CD4-positive, alpha-beta T cell (primary cell): Measurements from ENCODE around the gene ELMO1. TPM values are rescaled to one million over a fixed set of nuclear protein-coding genes. Genes with fewer than 3 reads are reported as not detected.

Experiments used
- ATAC-seq: fragments of 200-7000 bp; cut with Tn5 transposase; one replicate; pipeline ENCODE4 v1.10.0; 2022; ENCODE audit warnings: mild to moderate bottlenecking; ENCODE audit not compliant: poor library complexity
- CTCF ChIA-PET: fragments of 350-600 bp; sonication (Branson Sonifier 250); formaldehyde crosslinking; loops from one replicate; lab custom pipeline; 2021; ENCODE audit warnings: antibody characterized with exemption, inconsistent platforms; lab: Charles Lee
- POLR2A ChIA-PET: fragments of 350-600 bp; sonication (Branson Sonifier 250); formaldehyde crosslinking; loops from one replicate; lab custom pipeline; 2021; ENCODE audit warnings: antibody characterized with exemption, inconsistent platforms; lab: Charles Lee
- DNase-seq, 14 experiments: peaks; one replicate each; pipeline ENCODE4 v3.0.0-alpha.2; 2013 to 2020; ENCODE audit warnings: mixed read lengths in 2 of 14
- H3K27ac ChIP-seq, 2 donors: one replicate each; pipeline versions ENCODE4 v1.5.1 to v1.7.0; 2013; ENCODE audit warnings: low read length in 2 of 2, low read depth in 1 of 2, mild to moderate bottlenecking in 1 of 2
- H3K27me3 ChIP-seq, 2 experiments: 1 replicate in 1 of 2; 2 replicates in 1 of 2; pipeline versions ENCODE4 v1.6.1 to v1.7.0; 2013; ENCODE audit warnings: low read length in 2 of 2, control low read depth in 1 of 2, mild to moderate bottlenecking in 1 of 2, moderate library complexity in 1 of 2; ENCODE audit not compliant: insufficient read depth in 2 of 2, control insufficient read depth in 1 of 2
- H3K36me3 ChIP-seq: one replicate; pipeline ENCODE4 v1.6.1; 2013; ENCODE audit warnings: low read length, control low read depth; ENCODE audit not compliant: insufficient read depth
- H3K4me1 ChIP-seq: one replicate; pipeline ENCODE4 v1.6.1; 2013; ENCODE audit warnings: low read length, control low read depth; ENCODE audit not compliant: insufficient read depth
- H3K4me3 ChIP-seq: one replicate; pipeline ENCODE4 v1.5.1; 2013; ENCODE audit warnings: mild to moderate bottlenecking, low read length, moderate library complexity
- H3K9me3 ChIP-seq, 2 experiments: 1 replicate in 1 of 2; 2 replicates in 1 of 2; pipeline versions ENCODE4 v1.6.1 to v1.7.0; 2013; ENCODE audit warnings: low read length in 2 of 2, mild to moderate bottlenecking in 2 of 2, control low read depth in 1 of 2, moderate library complexity in 1 of 2; ENCODE audit not compliant: control insufficient read depth in 1 of 2, insufficient read depth in 1 of 2
- H3K27ac Mint-ChIP-seq: one replicate; pipeline ENCODE4 v1.8.0; 2020; ENCODE audit warnings: mixed read lengths
- H3K27me3 Mint-ChIP-seq: one replicate; pipeline ENCODE4 v1.8.0; 2021; ENCODE audit warnings: mixed read lengths
- H3K36me3 Mint-ChIP-seq: one replicate; pipeline ENCODE4 v1.8.0; 2021; ENCODE audit warnings: low read depth, mixed read lengths
- H3K4me1 Mint-ChIP-seq: one replicate; pipeline ENCODE4 v1.8.0; 2021; ENCODE audit warnings: low read depth, mixed read lengths
- H3K4me3 Mint-ChIP-seq: one replicate; pipeline ENCODE4 v1.8.0; 2020; ENCODE audit warnings: mild to moderate bottlenecking, mixed read lengths
- H3K9me3 Mint-ChIP-seq: one replicate; pipeline ENCODE4 v1.8.0; 2020; ENCODE audit warnings: mixed read lengths
- intact Hi-C, 2 experiments: fragments of 100-400 bp; cut with DNase I in 1 of 2; cut with micrococcal nuclease in 1 of 2; formaldehyde crosslinking; loops; one replicate each; pipeline versions ENCODE4 v1.15.1 to v1.9.0; 2023 to 2025; cut with DNase I, micrococcal nuclease
- total RNA-seq, 174 experiments: library from RNA in 2 of 174; stranded (reverse) in 2 of 174; gene quantifications; one replicate each; pipeline ENCODE4 v1.2.3 and lab custom pipeline; 2021 to 2026
- TF ChIP-seq, protein P1 (sequence below): fragments of 200-600 bp; IDR thresholded peaks from one replicate; pipeline ENCODE4 v1.8.0; 2022; ENCODE audit warnings: antibody characterized with exemption, mild to moderate bottlenecking

The ELMO1 gene
- total RNA-seq, 2 experiments from 2014 or later = 117 to 120 TPM

DNA sequence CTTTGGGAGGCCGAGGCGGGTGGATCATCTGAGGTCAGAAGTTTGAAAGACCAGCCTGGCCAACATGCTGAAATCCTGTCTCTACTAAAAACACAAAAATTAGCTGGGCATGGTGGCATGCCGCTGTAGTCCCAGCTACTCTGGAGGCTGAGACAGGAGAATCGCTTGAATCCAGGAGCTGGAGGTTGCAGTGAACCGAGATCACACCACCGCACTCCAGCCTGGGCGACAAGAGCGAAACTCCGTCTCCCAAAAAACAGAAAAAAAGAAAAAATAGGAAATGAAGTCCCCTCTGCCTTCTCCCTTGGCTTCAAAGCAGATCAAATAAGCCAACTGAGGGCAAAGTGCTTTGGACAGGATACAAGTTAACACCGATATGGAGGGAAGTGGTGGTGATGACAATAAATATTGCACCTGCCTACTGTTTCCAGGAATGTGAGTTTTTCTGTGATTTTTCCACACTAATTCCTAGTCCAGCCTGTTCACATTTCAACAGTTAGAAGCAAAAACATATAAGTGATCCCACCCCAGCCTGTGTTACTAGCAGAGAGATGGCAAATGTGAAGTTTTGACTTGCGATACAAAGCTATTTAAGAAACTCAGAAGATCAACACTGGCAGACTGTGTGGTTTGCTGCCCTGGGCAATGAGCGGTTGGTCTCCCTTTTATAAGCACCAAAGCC is 433.2 kb downstream of the ELMO1 start:
- H3K27me3 ChIP-seq = no peaks in the 10 kb centered on the region
- no peaks in the 10 kb centered on the region for H3K27me3 Mint-ChIP-seq
- intact Hi-C loops = no loop called here
- H3K9me3 Mint-ChIP-seq = peaks cover 3% of the 10 kb centered on the region
- H3K4me1 ChIP-seq = no peaks in the 10 kb centered on the region
- H3K27ac ChIP-seq = no peak overlapping the region
- DNase-seq (no peak), ATAC-seq (no peak)
- H3K4me1 Mint-ChIP-seq = peaks cover 12% of the 10 kb centered on the region
- H3K36me3 Mint-ChIP-seq = peaks cover 85% of the 10 kb centered on the region
- H3K4me3 ChIP-seq = no peak overlapping the region
- peaks cover 0 to 4% of the 10 kb centered on the region in 2 experiments for H3K9me3 ChIP-seq
- ChIA-PET POLR2A (interaction anchor here (1.0 kb wide), 1 partner anchor 14 kb away, joined by 4 read pairs; no protein-coding TSS in a partner anchor), CTCF (no interaction called here)
- no peak overlapping the region for H3K4me3 Mint-ChIP-seq
- TF ChIP-seq, protein P1, sequence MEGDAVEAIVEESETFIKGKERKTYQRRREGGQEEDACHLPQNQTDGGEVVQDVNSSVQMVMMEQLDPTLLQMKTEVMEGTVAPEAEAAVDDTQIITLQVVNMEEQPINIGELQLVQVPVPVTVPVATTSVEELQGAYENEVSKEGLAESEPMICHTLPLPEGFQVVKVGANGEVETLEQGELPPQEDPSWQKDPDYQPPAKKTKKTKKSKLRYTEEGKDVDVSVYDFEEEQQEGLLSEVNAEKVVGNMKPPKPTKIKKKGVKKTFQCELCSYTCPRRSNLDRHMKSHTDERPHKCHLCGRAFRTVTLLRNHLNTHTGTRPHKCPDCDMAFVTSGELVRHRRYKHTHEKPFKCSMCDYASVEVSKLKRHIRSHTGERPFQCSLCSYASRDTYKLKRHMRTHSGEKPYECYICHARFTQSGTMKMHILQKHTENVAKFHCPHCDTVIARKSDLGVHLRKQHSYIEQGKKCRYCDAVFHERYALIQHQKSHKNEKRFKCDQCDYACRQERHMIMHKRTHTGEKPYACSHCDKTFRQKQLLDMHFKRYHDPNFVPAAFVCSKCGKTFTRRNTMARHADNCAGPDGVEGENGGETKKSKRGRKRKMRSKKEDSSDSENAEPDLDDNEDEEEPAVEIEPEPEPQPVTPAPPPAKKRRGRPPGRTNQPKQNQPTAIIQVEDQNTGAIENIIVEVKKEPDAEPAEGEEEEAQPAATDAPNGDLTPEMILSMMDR = no peak
- no peak overlapping the region for H3K27ac Mint-ChIP-seq
- H3K36me3 ChIP-seq = peaks cover 42% of the 10 kb centered on the region

DNA sequence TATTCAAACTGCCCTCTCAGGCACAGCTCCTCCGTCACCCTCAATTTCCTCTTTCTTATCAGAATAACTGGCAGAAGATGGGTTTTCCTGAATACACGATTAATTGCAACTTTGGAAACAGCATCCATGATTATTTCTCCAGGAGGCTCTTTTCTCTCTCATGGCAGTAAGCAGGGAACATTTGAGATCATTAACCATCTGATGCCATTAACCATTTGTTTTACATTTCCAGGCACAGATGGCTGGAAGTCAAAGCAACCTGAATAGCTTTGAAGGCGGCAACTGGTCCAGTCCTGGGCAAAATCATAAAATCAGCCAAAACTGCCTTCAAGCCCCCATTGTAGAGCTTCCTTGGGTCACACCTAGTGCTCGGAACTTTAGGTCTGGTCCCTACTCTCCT is 434.9 kb downstream of the ELMO1 start:
- H3K27ac ChIP-seq = no peak overlapping the region
- CTCF ChIA-PET = no interaction called here
- H3K4me3 ChIP-seq = no peak overlapping the region
- POLR2A ChIA-PET = no interaction called here
- ATAC-seq = no peak
- intact Hi-C loops = no loop called here
- TF ChIP-seq, protein P1 = no peak
- Mint-ChIP-seq H3K27me3 (no peaks in the 10 kb centered on the region), H3K36me3 (peaks cover 88% of the 10 kb centered on the region), H3K9me3 (no peaks in the 10 kb centered on the region), H3K4me3 (no peak overlapping the region), H3K4me1 (peaks cover 12% of the 10 kb centered on the region), H3K27ac (no peak overlapping the region)
- peaks cover 41% of the 10 kb centered on the region for H3K36me3 ChIP-seq
- no peak for DNase-seq
- no peaks in the 10 kb centered on the region for H3K27me3 ChIP-seq
- H3K9me3 ChIP-seq = peaks cover 0 to 4% of the 10 kb centered on the region in 2 experiments
- no peaks in the 10 kb centered on the region for H3K4me1 ChIP-seq

DNA sequence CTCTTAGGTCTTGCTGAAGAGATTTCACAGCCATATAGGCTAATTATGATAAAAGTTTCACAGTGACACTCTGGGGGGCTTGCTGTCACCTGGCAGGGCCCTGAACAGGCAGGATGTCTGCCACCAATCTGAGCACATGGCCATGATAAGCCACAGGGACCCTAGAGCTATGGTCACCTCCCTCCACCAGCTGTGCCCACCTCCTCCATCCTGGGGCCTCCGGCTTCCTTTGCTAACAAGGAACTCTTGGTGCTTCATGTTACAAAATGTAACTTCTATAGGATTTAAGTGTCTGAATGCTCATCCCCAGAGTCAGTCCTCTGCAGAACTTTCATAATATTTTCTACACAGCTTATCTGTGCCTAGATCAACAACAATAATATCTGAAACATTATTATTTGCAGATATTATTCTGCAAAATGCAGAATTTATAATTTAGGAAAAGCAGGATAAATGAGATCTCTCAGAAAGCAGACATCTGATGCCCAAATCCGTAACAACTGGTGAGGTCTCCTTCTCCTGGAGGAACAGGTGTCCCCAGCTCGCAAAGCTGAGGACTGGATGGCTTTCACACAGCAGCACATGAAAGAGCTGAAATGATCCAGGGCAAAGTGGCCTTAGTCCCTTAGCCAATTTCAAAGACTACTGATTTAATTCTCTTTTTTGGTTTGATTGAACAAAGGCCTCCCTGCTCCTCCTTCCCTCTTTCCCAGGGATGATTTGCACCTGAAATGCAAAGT is 437.3 kb downstream of the ELMO1 start:
- peaks cover 88% of the 10 kb centered on the region for H3K36me3 Mint-ChIP-seq
- no peak overlapping the region for H3K27ac Mint-ChIP-seq
- ATAC-seq (no peak), DNase-seq (no peak)
- H3K9me3 ChIP-seq = no peaks in the 10 kb centered on the region
- H3K27ac ChIP-seq = no peak overlapping the region
- no peaks in the 10 kb centered on the region for H3K27me3 ChIP-seq
- CTCF ChIA-PET = no interaction called here
- TF ChIP-seq, protein P1 = no peak
- H3K4me1 ChIP-seq = no peaks in the 10 kb centered on the region
- H3K36me3 ChIP-seq = peaks cover 45% of the 10 kb centered on the region
- POLR2A ChIA-PET = no interaction called here
- H3K4me1 Mint-ChIP-seq = peaks cover 2% of the 10 kb centered on the region
- no peak overlapping the region for H3K4me3 Mint-ChIP-seq
- H3K4me3 ChIP-seq = no peak overlapping the region
- intact Hi-C loops = no loop called here
- no peaks in the 10 kb centered on the region for H3K27me3 Mint-ChIP-seq
- no peaks in the 10 kb centered on the region for H3K9me3 Mint-ChIP-seq
